Measurements from ENCODE around the gene MEX3B.
"Not testable (repeated sequence)": the region's sequence is repeated elsewhere in the genome, so short reads cannot be mapped to it uniquely, and the experiment has no call there.

DNA sequence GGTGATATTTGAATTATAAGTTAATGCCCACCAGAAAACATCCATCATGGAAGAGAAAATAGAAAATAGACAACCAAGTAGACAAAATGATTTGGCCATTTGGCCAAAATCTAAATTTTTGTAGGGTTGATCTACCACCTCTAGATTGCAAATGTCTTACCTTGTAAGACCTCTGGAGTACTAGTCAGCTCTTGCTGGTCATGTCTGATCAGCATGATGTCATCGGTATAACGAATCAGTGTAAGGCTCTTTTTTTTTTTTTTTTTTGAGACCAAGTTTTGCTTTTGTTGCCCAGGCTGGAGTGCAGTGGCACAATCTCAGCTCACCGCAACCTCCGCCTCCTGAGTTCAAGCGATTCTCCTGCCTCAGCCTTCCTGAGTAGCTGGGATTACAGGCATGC, 17.7 kb downstream of the MEX3B start:
- TF ChIP-seq, protein P1, sequence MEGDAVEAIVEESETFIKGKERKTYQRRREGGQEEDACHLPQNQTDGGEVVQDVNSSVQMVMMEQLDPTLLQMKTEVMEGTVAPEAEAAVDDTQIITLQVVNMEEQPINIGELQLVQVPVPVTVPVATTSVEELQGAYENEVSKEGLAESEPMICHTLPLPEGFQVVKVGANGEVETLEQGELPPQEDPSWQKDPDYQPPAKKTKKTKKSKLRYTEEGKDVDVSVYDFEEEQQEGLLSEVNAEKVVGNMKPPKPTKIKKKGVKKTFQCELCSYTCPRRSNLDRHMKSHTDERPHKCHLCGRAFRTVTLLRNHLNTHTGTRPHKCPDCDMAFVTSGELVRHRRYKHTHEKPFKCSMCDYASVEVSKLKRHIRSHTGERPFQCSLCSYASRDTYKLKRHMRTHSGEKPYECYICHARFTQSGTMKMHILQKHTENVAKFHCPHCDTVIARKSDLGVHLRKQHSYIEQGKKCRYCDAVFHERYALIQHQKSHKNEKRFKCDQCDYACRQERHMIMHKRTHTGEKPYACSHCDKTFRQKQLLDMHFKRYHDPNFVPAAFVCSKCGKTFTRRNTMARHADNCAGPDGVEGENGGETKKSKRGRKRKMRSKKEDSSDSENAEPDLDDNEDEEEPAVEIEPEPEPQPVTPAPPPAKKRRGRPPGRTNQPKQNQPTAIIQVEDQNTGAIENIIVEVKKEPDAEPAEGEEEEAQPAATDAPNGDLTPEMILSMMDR (IDR thresholded peaks at IDR 0.05; ENCODE audit: low read length) = not testable (repeated sequence)
- not testable (repeated sequence) for TF ChIP-seq EZH2 (optimal IDR thresholded peaks at IDR 0.05; ENCODE audit: low read depth, low read length); EZH2phosphoT487 (IDR thresholded peaks at IDR 0.05; ENCODE audit: low read length)
